ENCODE measurements around the gene ZNF385D. TPM values are rescaled to one million over a fixed set of nuclear protein-coding genes. Genes with fewer than 3 reads are reported as not detected.

The ZNF385D gene
- total and polyA plus RNA-seq, 2 of the 13 experiments (the other 11 are each of a cell fraction or from before 2014, with no cell fraction given) = not detected

DNA sequence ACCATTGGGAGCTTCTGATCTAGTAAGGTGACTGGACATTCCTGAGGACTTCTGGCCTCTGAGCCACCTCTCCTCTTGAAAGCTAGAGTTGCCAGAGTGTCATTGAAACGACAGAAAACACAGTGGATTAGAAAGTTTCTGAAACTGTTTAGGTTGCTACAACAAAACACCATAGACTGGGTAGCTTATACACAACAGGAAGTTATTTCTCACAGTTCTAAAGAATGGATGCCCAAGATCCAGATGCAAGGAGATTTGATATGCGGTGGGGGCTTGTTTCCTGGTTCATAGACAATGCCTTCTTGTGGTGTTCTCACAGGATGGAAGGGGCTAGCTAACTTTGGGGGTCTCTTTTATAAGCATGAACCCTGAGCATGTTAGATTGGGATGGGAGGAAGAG, 43.3 kb upstream of the ZNF385D start:
- Histone ChIP-seq H3K36me3 (replicated peaks in 1 of 2; ENCODE audit: control insufficient read depth in 1 of 2, insufficient read depth in 2 of 2, low read length in 2 of 2) (no peaks in the 10 kb centered on the region), H3K4me3 (replicated peaks in 1 of 3; ENCODE audit: insufficient read depth in 1 of 3, low read depth in 2 of 3, low read length in 3 of 3) (no peak overlapping the region), H2AFZ (ENCODE audit: low read length) (no peak overlapping the region), H3K79me2 (ENCODE audit: insufficient read depth, low read length) (no peaks in the 10 kb centered on the region), H3K9ac (ENCODE audit: insufficient read depth, low read depth, low read length) (no peak overlapping the region), H4K20me1 (ENCODE audit: insufficient read depth, low read length) (no peaks in the 10 kb centered on the region), H3K27me3 (ENCODE audit: control insufficient read depth in 1 of 2, insufficient read depth in 2 of 2, low read length in 2 of 2) (no peaks in the 10 kb centered on the region; a peak in 1 of 5 replicates), H3K4me1 (ENCODE audit: insufficient read depth, low read length) (no peaks in the 10 kb centered on the region), H3K4me2 (ENCODE audit: low read depth, low read length) (no peak overlapping the region), H3K9me3 (ENCODE audit: low read length) (peaks cover 34% of the 10 kb centered on the region), H3K27ac (ENCODE audit: extremely low read length, insufficient read depth, low read length) (no peak overlapping the region)
- in situ Hi-C loops (cut with HindIII; ENCODE audit: extremely low pct_ligation_motif_present, low pct_unique_long_range_greater_than_20kb) (no loop called here), intact Hi-C loops (cut with micrococcal nuclease; ENCODE audit: unreplicated experiment) (no loop called here)
- no TSS peak for BruUV-seq (replicated peaks)
- CTCF ChIA-PET (ENCODE audit: low intra/inter-chr PET ratio, low total read pairs) = no interaction called here
- no peak for DNase-seq (ENCODE audit: low spot score)
- 0% methylated on average over 2 of the region's 2 CpGs for WGBS (ENCODE audit: low lambda C conversion rate)
- TF ChIP-seq, protein P1, sequence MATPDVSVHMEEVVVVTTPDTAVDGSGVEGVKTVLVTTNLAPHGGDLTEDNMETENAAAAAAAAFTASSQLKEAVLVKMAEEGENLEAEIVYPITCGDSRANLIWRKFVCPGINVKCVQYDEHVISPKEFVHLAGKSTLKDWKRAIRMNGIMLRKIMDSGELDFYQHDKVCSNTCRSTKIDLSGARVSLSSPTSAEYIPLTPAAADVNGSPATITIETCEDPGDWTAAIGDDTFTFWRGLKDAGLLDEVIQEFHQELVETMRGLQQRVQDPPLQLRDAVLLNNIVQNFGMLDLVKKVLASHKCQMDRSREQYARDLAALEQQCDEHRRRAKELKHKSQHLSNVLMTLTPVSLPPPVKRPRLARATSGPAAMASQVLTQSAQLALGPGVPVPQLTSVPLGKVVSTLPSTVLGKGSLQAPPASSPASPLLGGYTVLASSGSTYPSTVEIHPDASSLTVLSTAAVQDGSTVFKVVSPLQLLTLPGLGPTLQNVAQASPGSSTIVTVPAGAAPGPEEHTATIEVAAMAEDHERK (CRISPR knock-in tag; IDR thresholded peaks at IDR 0.05; ENCODE audit: low read depth) = no peak
- TF ChIP-seq NCOA1 (CRISPR knock-in tag; IDR thresholded peaks at IDR 0.05) (no peak), ZNF3 (CRISPR knock-in tag; IDR thresholded peaks at IDR 0.05) (no peak)
- TF ChIP-seq, protein P2, sequence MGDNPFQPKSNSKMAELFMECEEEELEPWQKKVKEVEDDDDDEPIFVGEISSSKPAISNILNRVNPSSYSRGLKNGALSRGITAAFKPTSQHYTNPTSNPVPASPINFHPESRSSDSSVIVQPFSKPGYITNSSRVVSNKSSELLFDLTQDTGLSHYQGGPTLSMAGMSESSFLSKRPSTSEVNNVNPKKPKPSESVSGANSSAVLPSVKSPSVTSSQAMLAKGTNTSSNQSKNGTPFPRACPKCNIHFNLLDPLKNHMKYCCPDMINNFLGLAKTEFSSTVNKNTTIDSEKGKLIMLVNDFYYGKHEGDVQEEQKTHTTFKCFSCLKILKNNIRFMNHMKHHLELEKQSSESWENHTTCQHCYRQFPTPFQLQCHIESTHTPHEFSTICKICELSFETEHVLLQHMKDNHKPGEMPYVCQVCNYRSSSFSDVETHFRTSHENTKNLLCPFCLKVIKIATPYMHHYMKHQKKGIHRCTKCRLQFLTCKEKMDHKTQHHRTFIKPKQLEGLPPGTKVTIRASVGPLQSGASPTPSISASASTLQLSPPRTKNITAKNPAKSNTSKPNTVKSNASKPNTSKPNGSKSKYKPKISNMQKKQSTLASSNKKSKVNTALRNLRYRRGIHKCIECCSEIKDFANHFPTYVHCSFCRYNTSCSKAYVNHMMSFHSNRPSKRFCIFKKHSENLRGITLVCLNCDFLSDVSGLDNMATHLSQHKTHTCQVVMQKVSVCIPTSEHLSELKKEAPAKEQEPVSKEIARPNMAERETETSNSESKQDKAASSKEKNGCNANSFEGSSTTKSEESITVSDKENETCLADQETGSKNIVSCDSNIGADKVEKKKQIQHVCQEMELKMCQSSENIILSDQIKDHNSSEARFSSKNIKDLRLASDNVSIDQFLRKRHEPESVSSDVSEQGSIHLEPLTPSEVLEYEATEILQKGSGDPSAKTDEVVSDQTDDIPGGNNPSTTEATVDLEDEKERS (CRISPR knock-in tag; IDR thresholded peaks at IDR 0.05) = no peak
- FAIRE-seq = no peak
- POLR2A ChIA-PET = no interaction called here
- no peak for ATAC-seq

DNA sequence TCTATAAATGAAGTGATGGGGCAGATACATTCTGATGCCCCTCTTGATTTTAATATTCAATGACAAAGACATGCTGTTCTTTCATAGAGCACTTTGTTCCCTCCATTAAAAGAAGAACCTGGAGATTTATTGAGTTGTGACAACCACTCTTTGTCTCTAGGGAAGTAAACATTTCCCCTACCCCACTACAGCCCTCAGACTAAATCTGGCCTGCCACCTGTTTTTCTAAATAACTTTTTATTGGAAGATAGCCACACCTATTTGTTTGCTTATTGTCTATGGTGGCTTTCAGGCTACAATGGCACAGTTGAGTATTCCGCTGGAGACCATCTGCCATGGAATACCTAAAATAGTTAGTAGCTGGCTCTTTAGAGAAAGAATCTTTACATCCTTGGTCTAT, 41.2 kb upstream of the ZNF385D start:
- no peak overlapping the region for H3K27ac ChIP-seq (ENCODE audit: extremely low read length, insufficient read depth, low read length)
- H2AFZ ChIP-seq (ENCODE audit: low read length) = no peak overlapping the region
- no TSS peak for BruUV-seq (replicated peaks)
- TF ChIP-seq ZBTB20 (CRISPR knock-in tag; IDR thresholded peaks at IDR 0.05; ENCODE audit: borderline replicate concordance, low read depth) = no peak
- TF ChIP-seq ZNF263 (CRISPR knock-in tag; IDR thresholded peaks at IDR 0.05) = no peak
- TF ChIP-seq MAFK (conservative IDR thresholded peaks at IDR 0.05 in 1 of 2, IDR thresholded peaks at IDR 0.05 in 1 of 2; ENCODE audit: low read length in 2 of 2) = no peak
- no peak for TF ChIP-seq IKZF1 (IDR thresholded peaks at IDR 0.05)
- TF ChIP-seq, protein P3, sequence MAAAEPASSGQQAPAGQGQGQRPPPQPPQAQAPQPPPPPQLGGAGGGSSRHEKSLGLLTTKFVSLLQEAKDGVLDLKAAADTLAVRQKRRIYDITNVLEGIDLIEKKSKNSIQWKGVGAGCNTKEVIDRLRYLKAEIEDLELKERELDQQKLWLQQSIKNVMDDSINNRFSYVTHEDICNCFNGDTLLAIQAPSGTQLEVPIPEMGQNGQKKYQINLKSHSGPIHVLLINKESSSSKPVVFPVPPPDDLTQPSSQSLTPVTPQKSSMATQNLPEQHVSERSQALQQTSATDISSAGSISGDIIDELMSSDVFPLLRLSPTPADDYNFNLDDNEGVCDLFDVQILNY (CRISPR knock-in tag; conservative IDR thresholded peaks at IDR 0.05) = no peak
- TF ChIP-seq ZNF558 (CRISPR knock-in tag; IDR thresholded peaks at IDR 0.05; ENCODE audit: borderline replicate concordance) = no peak
- no peak for TF ChIP-seq SETDB1 (CRISPR knock-in tag; IDR thresholded peaks at IDR 0.05; ENCODE audit: borderline replicate concordance)
- no peak for TF ChIP-seq MAF1 (CRISPR knock-in tag; IDR thresholded peaks at IDR 0.05; ENCODE audit: borderline replicate concordance)
- no peaks in the 10 kb centered on the region for H4K20me1 ChIP-seq (ENCODE audit: insufficient read depth, low read length)
- H3K4me3 ChIP-seq (replicated peaks in 1 of 3; ENCODE audit: insufficient read depth in 1 of 3, low read depth in 2 of 3, low read length in 3 of 3) = no peak overlapping the region
- no peak for DNase-seq (ENCODE audit: low spot score)
- CTCF ChIA-PET (ENCODE audit: low intra/inter-chr PET ratio, low total read pairs) = no interaction called here
- 0% methylated on average over 1 of the region's 1 CpG for WGBS (ENCODE audit: low lambda C conversion rate)
- no peaks in the 10 kb centered on the region for H3K36me3 ChIP-seq (replicated peaks in 1 of 2; ENCODE audit: control insufficient read depth in 1 of 2, insufficient read depth in 2 of 2, low read length in 2 of 2)
- H3K27me3 ChIP-seq (ENCODE audit: control insufficient read depth in 1 of 2, insufficient read depth in 2 of 2, low read length in 2 of 2) = no peaks in the 10 kb centered on the region; a peak in 1 of 5 replicates
- POLR2A ChIA-PET = no interaction called here
- FAIRE-seq = no peak
- ATAC-seq = no peak
- intact Hi-C loops (cut with micrococcal nuclease; ENCODE audit: unreplicated experiment) (no loop called here), in situ Hi-C loops (cut with HindIII; ENCODE audit: extremely low pct_ligation_motif_present, low pct_unique_long_range_greater_than_20kb) (no loop called here)
- no peaks in the 10 kb centered on the region for H3K4me1 ChIP-seq (ENCODE audit: insufficient read depth, low read length)
- H3K79me2 ChIP-seq (ENCODE audit: insufficient read depth, low read length) = no peaks in the 10 kb centered on the region
- H3K9ac ChIP-seq (ENCODE audit: insufficient read depth, low read depth, low read length) = no peak overlapping the region
- no peak overlapping the region for H3K4me2 ChIP-seq (ENCODE audit: low read depth, low read length)
- H3K9me3 ChIP-seq (ENCODE audit: low read length) = peaks cover 15% of the 10 kb centered on the region

Data from HepG2 (cell line).